HCT116 (cell line): ENCODE data around the gene FBXL2. TPM values are rescaled to one million over a fixed set of nuclear protein-coding genes. Genes with fewer than 3 reads are reported as not detected.

Source experiments
- ATAC-seq: fragments of 200-7000 bp; cut with Tn5 transposase; 2 replicates; pipeline ENCODE4 v1.9.1; 2020; ENCODE audit warnings: mild to moderate bottlenecking, moderate library complexity
- BruUV-seq: library from RNA; stranded (reverse); fragments of 400-500 nt; replicated peaks from 2 replicates; lab custom pipeline; 2021; lab: Mats Ljungman, UMichigan
- CTCF ChIA-PET: fragments of 300-600 bp; sonication (Branson Sonifier 250); formaldehyde crosslinking; loops from one replicate; lab custom pipeline; 2021; ENCODE audit warnings: antibody characterized with exemption; lab: Charles Lee
- POLR2A ChIA-PET: fragments of 300-600, 350-600 bp; sonication (Branson Sonifier 250); formaldehyde crosslinking; loops from one replicate; lab custom pipeline; 2021; ENCODE audit warnings: antibody characterized with exemption; lab: Charles Lee
- RAD21 ChIA-PET, 2 experiments: fragments of 300-600 bp; sonication (Branson Sonifier 250); formaldehyde crosslinking; loops; one replicate each; lab custom pipeline; 2023; ENCODE audit warnings: low total read pairs in 2 of 2; ENCODE audit not compliant: uncharacterized antibody in 2 of 2, unreplicated experiment in 2 of 2, low non-redundant PET in 1 of 2; lab: Charles Lee
- DNase-seq: peaks from one replicate; pipeline ENCODE4 v3.0.0-alpha.2; 2010; ENCODE audit warnings: low read depth, low spot score
- H2AFZ ChIP-seq: fragments of 200-600 bp; shearing (Covaris generic), sonication (generic); 2 replicates; pipeline ENCODE4 v1.6.1; 2017; ENCODE audit warnings: low read depth, mixed run types, mixed read lengths, antibody characterized with exemption, low read length; ENCODE audit not compliant: poor library complexity, severe bottlenecking
- H3K27ac ChIP-seq: 2 replicates; pipeline ENCODE4 v1.5.1; 2012; ENCODE audit warnings: low read depth, low read length
- H3K27me3 ChIP-seq: fragments of 200-600 bp; sonication (generic); 2 replicates; pipeline ENCODE4 v1.6.1; 2016; ENCODE audit warnings: mixed run types, low read length, mixed read lengths; ENCODE audit not compliant: insufficient read depth
- H3K36me3 ChIP-seq, 2 experiments: fragments of 200-500 bp in 1 of 2; fragments of 200-600 bp in 1 of 2; sonication (Bioruptor generic) in 1 of 2; sonication (generic) in 1 of 2; 2 replicates each; pipeline versions ENCODE4 v1.5.1 to v1.6.1; 2014 to 2016; ENCODE audit warnings: low read length in 2 of 2, inconsistent platforms in 1 of 2, mixed read lengths in 1 of 2, mixed run types in 1 of 2; ENCODE audit not compliant: insufficient read depth in 2 of 2, control insufficient read depth in 1 of 2
- H3K4me1 ChIP-seq, 2 experiments: fragments of 200-600 bp in 1 of 2; sonication (generic) in 1 of 2; 2 replicates each; pipeline versions ENCODE4 v1.5.1 to v1.6.1; 2012 to 2017; ENCODE audit warnings: low read length in 2 of 2, inconsistent platforms in 1 of 2, mild to moderate bottlenecking in 1 of 2, mixed read lengths in 1 of 2, mixed run types in 1 of 2, moderate library complexity in 1 of 2; ENCODE audit not compliant: insufficient read depth in 2 of 2, control insufficient read depth in 1 of 2
- H3K4me2 ChIP-seq: fragments of 200-600 bp; sonication (generic); 2 replicates; pipeline ENCODE4 v1.6.1; 2017; ENCODE audit warnings: mixed run types, low read length, mixed read lengths
- H3K4me3 ChIP-seq, 2 experiments: fragments of 200-600 bp in 1 of 2; sonication (generic) in 1 of 2; replicated peaks in 1 of 2; 2 replicates each; pipeline ENCODE4 v1.5.1; 2011 to 2016; ENCODE audit warnings: low read length in 2 of 2, control low read depth in 1 of 2, low read depth in 1 of 2, mild to moderate bottlenecking in 1 of 2, mixed read lengths in 1 of 2, mixed run types in 1 of 2
- H3K79me2 ChIP-seq: fragments of 200-600 bp; sonication (generic); 2 replicates; pipeline ENCODE4 v1.6.1; 2017; ENCODE audit warnings: mild to moderate bottlenecking, mixed run types, low read length, moderate library complexity, mixed read lengths; ENCODE audit not compliant: insufficient read depth
- H3K9ac ChIP-seq: fragments of 200-600 bp; sonication (generic); 2 replicates; pipeline ENCODE4 v1.6.1; 2016; ENCODE audit warnings: low read length, mixed read lengths
- H3K9me2 ChIP-seq: fragments of 200-600 bp; sonication (generic), shearing (Covaris generic); 2 replicates; pipeline ENCODE4 v1.6.1; 2017; ENCODE audit warnings: mixed run types, mild to moderate bottlenecking, moderate library complexity; ENCODE audit not compliant: insufficient read depth
- H3K9me3 ChIP-seq, 2 experiments: fragments of 200-500 bp in 1 of 2; fragments of 200-600 bp in 1 of 2; sonication (Bioruptor generic) in 1 of 2; sonication (generic) in 1 of 2; 2 replicates each; pipeline ENCODE4 v1.6.1; 2014 to 2017; ENCODE audit warnings: low read length in 2 of 2, mixed read lengths in 2 of 2, inconsistent platforms in 1 of 2, low read depth in 1 of 2, mild to moderate bottlenecking in 1 of 2, mixed run types in 1 of 2, moderate library complexity in 1 of 2; ENCODE audit not compliant: control insufficient read depth in 1 of 2, insufficient read depth in 1 of 2
- H4K20me1 ChIP-seq: fragments of 200-600 bp; sonication (generic), shearing (Covaris generic); 2 replicates; pipeline ENCODE4 v1.6.1; 2017; ENCODE audit warnings: mixed run types, mild to moderate bottlenecking, moderate library complexity; ENCODE audit not compliant: insufficient read depth
- CBX3 ChIP-seq: IDR thresholded peaks from 2 replicates; pipeline ENCODE4 v1.6.1; 2012; ENCODE audit warnings: low read depth
- CEBPB ChIP-seq: IDR thresholded peaks from 2 replicates; pipeline ENCODE4 v1.6.1; 2012; ENCODE audit warnings: low read depth
- ELF1 ChIP-seq: IDR thresholded peaks from 2 replicates; pipeline ENCODE4 v1.6.1; 2012; ENCODE audit warnings: low read depth, borderline replicate concordance
- JUND ChIP-seq: IDR thresholded peaks from 2 replicates; pipeline ENCODE4 v1.6.1; 2012
- POLR2A ChIP-seq: IDR thresholded peaks from 2 replicates; pipeline ENCODE4 v1.7.0; 2011; ENCODE audit warnings: borderline replicate concordance; ENCODE audit not compliant: insufficient read depth, insufficient read length; ENCODE audit errors: extremely low read depth
- POLR2AphosphoS5 ChIP-seq: IDR thresholded peaks from 2 replicates; pipeline ENCODE4 v1.6.1; 2011; ENCODE audit warnings: mild to moderate bottlenecking, low read depth, low read length, moderate library complexity
- TCF7L2 ChIP-seq: IDR thresholded peaks from 2 replicates; pipeline ENCODE4 v1.7.0; 2011; ENCODE audit warnings: borderline replicate concordance, inconsistent platforms; ENCODE audit not compliant: insufficient read depth, insufficient read length; ENCODE audit errors: extremely low read depth
- ZBTB33 ChIP-seq: IDR thresholded peaks from 2 replicates; pipeline ENCODE4 v1.6.1; 2011; ENCODE audit warnings: mild to moderate bottlenecking, low read length, moderate library complexity; ENCODE audit not compliant: insufficient replicate concordance; ENCODE audit errors: extremely low read depth
- ZNF274 ChIP-seq: fragments of 200-500 bp; sonication (Bioruptor generic); IDR thresholded peaks from 2 replicates; pipeline ENCODE4 v1.6.1; 2014; ENCODE audit warnings: mild to moderate bottlenecking, low read depth, low read length, inconsistent platforms
- intact Hi-C: fragments of 100-400 bp; cut with micrococcal nuclease; formaldehyde crosslinking; loops from 2 replicates; pipeline ENCODE4 v1.10.0; 2022
- total RNA-seq: library from RNA; stranded (reverse); gene quantifications from one replicate; pipeline ENCODE4 v1.2.1, GENCODE V29; 2021; ENCODE audit not compliant: unreplicated experiment

FBXL2 gene
- total RNA-seq, 1 experiment from 2014 or later = 12.8 TPM

DNA sequence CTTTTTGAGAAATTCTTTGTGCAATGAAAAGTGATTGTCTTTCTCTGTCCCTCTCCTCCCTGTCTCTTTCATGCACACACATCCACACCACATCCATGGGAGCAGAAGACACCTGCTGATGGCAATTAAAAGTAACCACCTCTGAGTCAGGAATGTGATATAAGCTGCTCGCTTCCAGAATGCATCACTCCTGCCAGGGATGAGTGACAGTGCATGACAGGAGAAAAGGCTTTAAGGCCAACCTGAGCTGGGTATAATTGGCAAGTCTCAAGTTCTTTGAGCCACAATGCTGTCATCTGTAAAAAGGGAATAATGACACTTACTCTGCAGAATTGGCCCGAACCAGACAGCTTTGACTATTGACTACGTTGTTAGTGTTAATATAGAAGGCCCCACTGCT lies 103.4 kb downstream of the FBXL2 start:
- H3K36me3 ChIP-seq = peaks cover 15 to 24% of the 10 kb centered on the region in 2 experiments; a peak in 2 of 4 replicates

More for the DNA sequence above, 103.4 kb downstream of the FBXL2 start:
- no peak overlapping the region for H3K9ac ChIP-seq
- CTCF ChIA-PET = interaction anchor here (1.0 kb wide), 1 partner anchor 249 kb away, joined by 3 read pairs; no protein-coding TSS in a partner anchor
- no peaks in the 10 kb centered on the region for H3K9me2 ChIP-seq
- H3K4me3 ChIP-seq = no peak overlapping the region
- RAD21 ChIA-PET = no interaction called here
- no peak overlapping the region for H2AFZ ChIP-seq
- DNase-seq (no peak), ATAC-seq (no peak)
- no peaks in the 10 kb centered on the region for H3K79me2 ChIP-seq
- POLR2A ChIA-PET = no interaction called here
- H3K9me3 ChIP-seq = no peaks in the 10 kb centered on the region
- BruUV-seq = no TSS peak
- H3K4me2 ChIP-seq = no peak overlapping the region
- intact Hi-C loops = no loop called here
- no peak overlapping the region for H3K27ac ChIP-seq
- TF ChIP-seq CBX3 (no peak), TCF7L2 (no peak), ELF1 (no peak), POLR2AphosphoS5 (no peak), JUND (no peak), ZBTB33 (no peak), POLR2A (no peak), ZNF274 (no peak), CEBPB (no peak)
- no peaks in the 10 kb centered on the region for H4K20me1 ChIP-seq
- H3K27me3 ChIP-seq = no peaks in the 10 kb centered on the region
- H3K4me1 ChIP-seq = peaks cover 0 to 8% of the 10 kb centered on the region in 2 experiments; a peak in 1 of 4 replicates
